Mucosa of stomach (tissue), 1 donor: ENCODE results near the gene HECTD3.

Experiments used
- H3K27me3 ChIP-seq: one replicate; pipeline ENCODE4 v1.7.0; 2013; ENCODE audit warnings: mild to moderate bottlenecking, low read length; ENCODE audit not compliant: control insufficient read depth, insufficient read depth
- H3K36me3 ChIP-seq: one replicate; pipeline ENCODE4 v1.7.0; 2013; ENCODE audit warnings: low read length; ENCODE audit not compliant: control insufficient read depth, insufficient read depth
- H3K4me1 ChIP-seq: one replicate; pipeline ENCODE4 v1.7.0; 2013; ENCODE audit warnings: mild to moderate bottlenecking, low read length; ENCODE audit not compliant: control insufficient read depth, insufficient read depth
- H3K4me3 ChIP-seq: one replicate; pipeline ENCODE4 v1.7.0; 2013; ENCODE audit warnings: low read length
- H3K9ac ChIP-seq: one replicate; pipeline ENCODE4 v1.7.0; 2013; ENCODE audit warnings: mild to moderate bottlenecking, low read length, moderate library complexity
- H3K9me3 ChIP-seq: one replicate; pipeline ENCODE4 v1.7.0; 2013; ENCODE audit warnings: mild to moderate bottlenecking, low read length, moderate library complexity; ENCODE audit not compliant: control insufficient read depth
- donor health status: Pancreatic carcinoma.

Gene HECTD3

GRCh38 chr1:45010855-45011811 is at the start of gene HECTD3:
TSS of gene HECTD3 (minus strand) at chr1:45011324. CDS start at chr1:45011257, 67 bp downstream.
- H3K4me1 ChIP-seq: peaks cover 31% of the 10 kb centered on the region
- no peaks in the 10 kb centered on the region for H3K9me3 ChIP-seq
- H3K36me3 ChIP-seq: peaks cover 34% of the 10 kb centered on the region
- peak within 1 kb of the TSS; percentile 70 for H3K4me3 ChIP-seq
- H3K27me3 ChIP-seq: no peaks in the 10 kb centered on the region
- peak within 1 kb of the TSS; percentile 78 for H3K9ac ChIP-seq

GRCh38 chr1:45059829-45060228 is 48.7 kb upstream of the HECTD3 start:
- Histone ChIP-seq H3K9ac (no peak overlapping the region), H3K4me1 (peaks cover 3% of the 10 kb centered on the region), H3K36me3 (no peaks in the 10 kb centered on the region), H3K27me3 (no peaks in the 10 kb centered on the region), H3K9me3 (no peaks in the 10 kb centered on the region), H3K4me3 (no peak overlapping the region)

- H3K9me3 ChIP-seq: no peaks in the 10 kb centered on the region
Measured at GRCh38 chr1:45057542-45057941, 46.4 kb upstream of the HECTD3 start.

GRCh38 chr1:45051005-45051772 is 40.1 kb upstream of the HECTD3 start:
- peaks cover 8% of the 10 kb centered on the region for H3K4me1 ChIP-seq
- H3K9me3 ChIP-seq: no peaks in the 10 kb centered on the region
- H3K36me3 ChIP-seq: no peaks in the 10 kb centered on the region
- no peak overlapping the region for H3K4me3 ChIP-seq
- H3K27me3 ChIP-seq: no peaks in the 10 kb centered on the region
- no peak overlapping the region for H3K9ac ChIP-seq

More at GRCh38 chr1:45057542-45057941, 46.4 kb upstream of the HECTD3 start:
- Histone ChIP-seq H3K36me3 (no peaks in the 10 kb centered on the region), H3K4me1 (peaks cover 3% of the 10 kb centered on the region), H3K27me3 (no peaks in the 10 kb centered on the region), H3K9ac (no peak overlapping the region), H3K4me3 (no peak overlapping the region)

GRCh38 chr1:45047032-45047431 is 35.9 kb upstream of the HECTD3 start:
- Histone ChIP-seq H3K36me3 (no peaks in the 10 kb centered on the region), H3K27me3 (no peaks in the 10 kb centered on the region), H3K4me3 (no peak overlapping the region), H3K9me3 (no peaks in the 10 kb centered on the region), H3K9ac (no peak overlapping the region), H3K4me1 (peaks cover 8% of the 10 kb centered on the region)

GRCh38 chr1:45044916-45045315 is 33.8 kb upstream of the HECTD3 start:
- Histone ChIP-seq H3K9ac (no peak overlapping the region), H3K4me1 (no peaks in the 10 kb centered on the region), H3K9me3 (no peaks in the 10 kb centered on the region), H3K4me3 (no peak overlapping the region), H3K27me3 (no peaks in the 10 kb centered on the region), H3K36me3 (no peaks in the 10 kb centered on the region)

GRCh38 chr1:45043094-45043493 is 32.0 kb upstream of the HECTD3 start:
- Histone ChIP-seq H3K4me1 (no peaks in the 10 kb centered on the region), H3K36me3 (no peaks in the 10 kb centered on the region), H3K9ac (no peak overlapping the region), H3K9me3 (no peaks in the 10 kb centered on the region), H3K4me3 (no peak overlapping the region), H3K27me3 (no peaks in the 10 kb centered on the region)

GRCh38 chr1:45040297-45040696 is 29.2 kb upstream of the HECTD3 start:
- no peaks in the 10 kb centered on the region for H3K9me3 ChIP-seq
- no peaks in the 10 kb centered on the region for H3K4me1 ChIP-seq
- no peak overlapping the region for H3K9ac ChIP-seq
- H3K36me3 ChIP-seq: no peaks in the 10 kb centered on the region
- no peak overlapping the region for H3K4me3 ChIP-seq
- H3K27me3 ChIP-seq: no peaks in the 10 kb centered on the region

- H3K9ac ChIP-seq: no peak overlapping the region
- H3K4me1 ChIP-seq: no peaks in the 10 kb centered on the region
- H3K9me3 ChIP-seq: no peaks in the 10 kb centered on the region
- no peaks in the 10 kb centered on the region for H3K27me3 ChIP-seq
- H3K36me3 ChIP-seq: no peaks in the 10 kb centered on the region
- H3K4me3 ChIP-seq: no peak overlapping the region
Measured at GRCh38 chr1:45038661-45039364, 27.7 kb upstream of the HECTD3 start.

- Histone ChIP-seq H3K9me3 (no peaks in the 10 kb centered on the region), H3K36me3 (no peaks in the 10 kb centered on the region), H3K4me1 (no peaks in the 10 kb centered on the region), H3K4me3 (no peak overlapping the region), H3K9ac (no peak overlapping the region), H3K27me3 (no peaks in the 10 kb centered on the region)
Measured at GRCh38 chr1:45038240-45038639, 27.1 kb upstream of the HECTD3 start.

- Histone ChIP-seq H3K4me3 (no peak overlapping the region), H3K9ac (no peak overlapping the region), H3K4me1 (no peaks in the 10 kb centered on the region), H3K27me3 (no peaks in the 10 kb centered on the region), H3K9me3 (no peaks in the 10 kb centered on the region), H3K36me3 (no peaks in the 10 kb centered on the region)
Measured at GRCh38 chr1:45037456-45037855, 26.3 kb upstream of the HECTD3 start.
